ENCODE data around the gene LPCAT4.

LPCAT4 gene

GRCh38 chr15:34364041-34364440 lies 3.0 kb downstream of the LPCAT4 start:
- TF ChIP-seq CTCF (IDR thresholded peaks at IDR 0.05; ENCODE audit: borderline replicate concordance, insufficient read depth, low read depth, low read length), result no peak
- no peak overlapping the region for H3K4me3 ChIP-seq (ENCODE audit: low read depth, low read length)

GRCh38 chr15:34362047-34362773 lies 4.8 kb downstream of the LPCAT4 start:
- no peak overlapping the region for H3K4me3 ChIP-seq (ENCODE audit: low read depth, low read length)
- TF ChIP-seq CTCF (IDR thresholded peaks at IDR 0.05; ENCODE audit: borderline replicate concordance, insufficient read depth, low read depth, low read length), result no peak

GRCh38 chr15:34361278-34361677 lies 5.7 kb downstream of the LPCAT4 start:
- no peak overlapping the region for H3K4me3 ChIP-seq (ENCODE audit: low read depth, low read length)
- no peak for TF ChIP-seq CTCF (IDR thresholded peaks at IDR 0.05; ENCODE audit: borderline replicate concordance, insufficient read depth, low read depth, low read length)

GRCh38 chr15:34360298-34360697 lies 6.7 kb downstream of the LPCAT4 start:
- no peak for TF ChIP-seq CTCF (IDR thresholded peaks at IDR 0.05; ENCODE audit: borderline replicate concordance, insufficient read depth, low read depth, low read length)
- H3K4me3 ChIP-seq (ENCODE audit: low read depth, low read length), result no peak overlapping the region

GRCh38 chr15:34359416-34359815 lies 7.6 kb downstream of the LPCAT4 start:
- TF ChIP-seq CTCF (IDR thresholded peaks at IDR 0.05; ENCODE audit: borderline replicate concordance, insufficient read depth, low read depth, low read length), result no peak
- H3K4me3 ChIP-seq (ENCODE audit: low read depth, low read length), result no peak overlapping the region

- TF ChIP-seq CTCF (IDR thresholded peaks at IDR 0.05; ENCODE audit: borderline replicate concordance, insufficient read depth, low read depth, low read length), result no peak
- no peak overlapping the region for H3K4me3 ChIP-seq (ENCODE audit: low read depth, low read length)
These were observed 8.0 kb downstream of the LPCAT4 start for GRCh38 chr15:34358948-34359347.

GRCh38 chr15:34358367-34358766 lies 8.6 kb downstream of the LPCAT4 start:
- no peak overlapping the region for H3K4me3 ChIP-seq (ENCODE audit: low read depth, low read length)
- no peak for TF ChIP-seq CTCF (IDR thresholded peaks at IDR 0.05; ENCODE audit: borderline replicate concordance, insufficient read depth, low read depth, low read length)
